ENCODE results near the gene ZNF467. TPM values are rescaled to one million over a fixed set of nuclear protein-coding genes. Genes with fewer than 3 reads are reported as not detected.

Gene ZNF467
- total and polyA plus RNA-seq, 8 donors, result 6.3 to 18.6 (median 8.8) TPM

DNA sequence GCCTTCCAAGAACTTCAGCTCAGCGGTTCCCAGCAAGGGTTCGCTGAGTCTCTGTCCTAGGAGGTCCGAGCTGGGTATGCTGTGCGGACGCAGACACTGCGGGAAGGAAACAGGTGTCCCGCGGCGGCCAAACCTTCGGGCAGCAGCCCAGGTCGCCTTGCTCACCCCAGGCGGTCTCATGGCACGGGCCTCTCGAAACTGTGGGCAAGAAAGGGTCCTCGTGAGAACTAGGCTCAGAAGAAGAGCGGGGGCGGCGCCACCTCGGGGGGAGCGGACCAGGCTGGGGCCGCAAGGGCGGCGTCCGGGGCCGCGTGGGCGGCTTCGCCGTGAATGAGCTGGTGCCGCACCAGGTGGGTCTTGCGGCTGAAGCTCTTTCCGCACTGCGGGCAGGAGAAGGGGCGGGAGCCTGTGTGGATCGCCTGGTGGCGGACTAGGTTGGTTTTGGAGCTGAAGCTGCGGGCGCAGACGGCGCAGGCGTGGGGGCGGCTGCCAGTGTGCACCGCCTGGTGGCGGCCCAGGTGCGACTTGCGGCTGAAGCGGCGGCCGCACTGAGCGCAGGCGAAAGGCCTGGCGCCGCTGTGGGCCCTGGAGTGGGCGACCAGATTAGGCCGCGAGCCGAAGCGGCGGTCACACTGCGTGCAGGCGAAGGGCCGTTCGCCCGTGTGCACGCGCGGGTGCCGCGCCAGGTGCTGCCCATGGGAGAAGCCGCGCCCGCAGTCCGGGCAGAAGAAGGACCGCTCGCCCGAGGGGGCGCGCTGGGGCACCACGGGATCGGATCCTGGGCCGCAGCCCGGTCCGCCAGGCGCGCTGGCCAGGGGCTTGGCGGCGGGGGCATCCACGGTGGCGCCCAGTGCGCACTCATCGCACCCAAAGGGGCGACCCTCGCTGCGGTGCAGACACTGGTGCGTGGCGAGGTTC, 8.6 kb downstream of the ZNF467 start:
- peaks cover 0 to 6% (median 4%) of the 10 kb centered on the region in 3 donors for H3K36me3 ChIP-seq
- no peaks in the 10 kb centered on the region for H3K4me1 ChIP-seq
- no peaks in the 10 kb centered on the region for H3K27me3 ChIP-seq
- 84 to 88% methylated on average over 92 to 96 of the region's 96 CpGs for WGBS, 2 donors
- no peaks in the 10 kb centered on the region for H3K9me3 ChIP-seq
- DNase-seq (no peak), ATAC-seq (peak in 2 of 4 donors; percentile 21 to 68), FAIRE-seq (no peak)
- intact Hi-C loops (cut with DNase I), result no loop called here
- TF ChIP-seq, protein P1, sequence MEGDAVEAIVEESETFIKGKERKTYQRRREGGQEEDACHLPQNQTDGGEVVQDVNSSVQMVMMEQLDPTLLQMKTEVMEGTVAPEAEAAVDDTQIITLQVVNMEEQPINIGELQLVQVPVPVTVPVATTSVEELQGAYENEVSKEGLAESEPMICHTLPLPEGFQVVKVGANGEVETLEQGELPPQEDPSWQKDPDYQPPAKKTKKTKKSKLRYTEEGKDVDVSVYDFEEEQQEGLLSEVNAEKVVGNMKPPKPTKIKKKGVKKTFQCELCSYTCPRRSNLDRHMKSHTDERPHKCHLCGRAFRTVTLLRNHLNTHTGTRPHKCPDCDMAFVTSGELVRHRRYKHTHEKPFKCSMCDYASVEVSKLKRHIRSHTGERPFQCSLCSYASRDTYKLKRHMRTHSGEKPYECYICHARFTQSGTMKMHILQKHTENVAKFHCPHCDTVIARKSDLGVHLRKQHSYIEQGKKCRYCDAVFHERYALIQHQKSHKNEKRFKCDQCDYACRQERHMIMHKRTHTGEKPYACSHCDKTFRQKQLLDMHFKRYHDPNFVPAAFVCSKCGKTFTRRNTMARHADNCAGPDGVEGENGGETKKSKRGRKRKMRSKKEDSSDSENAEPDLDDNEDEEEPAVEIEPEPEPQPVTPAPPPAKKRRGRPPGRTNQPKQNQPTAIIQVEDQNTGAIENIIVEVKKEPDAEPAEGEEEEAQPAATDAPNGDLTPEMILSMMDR (IDR thresholded peaks at IDR 0.05), result no peak
- no peak overlapping the region for H3K27ac ChIP-seq
- H3K4me3 ChIP-seq, result no peak overlapping the region

- 87 to 91% methylated on average over 22 of the region's 22 CpGs for WGBS, 2 donors
- H3K27ac ChIP-seq, result no peak overlapping the region
- no peaks in the 10 kb centered on the region for H3K9me3 ChIP-seq
- no peak for DNase-seq
- H3K36me3 ChIP-seq, result peaks cover 0 to 6% (median 4%) of the 10 kb centered on the region in 3 donors
- TF ChIP-seq, protein P1 (IDR thresholded peaks at IDR 0.05), result no peak
- H3K4me3 ChIP-seq, result no peak overlapping the region
- FAIRE-seq, result no peak
- H3K4me1 ChIP-seq, result no peaks in the 10 kb centered on the region
- no peaks in the 10 kb centered on the region for H3K27me3 ChIP-seq
- no peak for ATAC-seq
- intact Hi-C loops (cut with DNase I), result no loop called here
Observed at GRCh38 chr7:149763563-149764240, 9.7 kb downstream of the ZNF467 start.

- Histone ChIP-seq H3K27me3 (no peaks in the 10 kb centered on the region), H3K4me1 (no peaks in the 10 kb centered on the region), H3K9me3 (no peaks in the 10 kb centered on the region), H3K27ac (no peak overlapping the region), H3K36me3 (peaks cover 0 to 4% (median 0%) of the 10 kb centered on the region in 3 donors), H3K4me3 (no peak overlapping the region)
- TF ChIP-seq, protein P1 (IDR thresholded peaks at IDR 0.05), result no peak
- intact Hi-C loops (cut with DNase I), result no loop called here
- no peak for DNase-seq
- ATAC-seq, result no peak
- FAIRE-seq, result no peak
- WGBS, 2 donors, result 86% methylated on average over 10 of the region's 10 CpGs
Observed at GRCh38 chr7:149762610-149763009, 10.8 kb downstream of the ZNF467 start.

- intact Hi-C loops (cut with DNase I), result no loop called here
- H3K36me3 ChIP-seq, result peaks cover 0 to 4% (median 0%) of the 10 kb centered on the region in 3 donors
- no peak overlapping the region for H3K4me3 ChIP-seq
- 74 to 79% methylated on average over 4 of the region's 4 CpGs for WGBS, 2 donors
- DNase-seq (no peak), ATAC-seq (no peak), FAIRE-seq (no peak)
- TF ChIP-seq, protein P1 (IDR thresholded peaks at IDR 0.05), result no peak
- H3K4me1 ChIP-seq, result no peaks in the 10 kb centered on the region
- H3K9me3 ChIP-seq, result no peaks in the 10 kb centered on the region
- H3K27ac ChIP-seq, result no peak overlapping the region
- H3K27me3 ChIP-seq, result no peaks in the 10 kb centered on the region
Observed at GRCh38 chr7:149762089-149762488, 11.3 kb downstream of the ZNF467 start.

Measured in pancreas (tissue), 10 donors.